H1 (cell line): Measurements from ENCODE around the gene GPC1. TPM values are rescaled to one million over a fixed set of nuclear protein-coding genes. Genes with fewer than 3 reads are reported as not detected.

Experiments used
- BACH1 ChIP-seq: IDR thresholded peaks from 2 replicates; pipeline ENCODE4 v1.6.1; 2012; ENCODE audit warnings: low read length, improper control_type of control experiment
- polyA plus RNA-seq, 7 experiments: library from polyadenylated mRNA; depleted of rRNA in 3 of 7; stranded (reverse) in 5 of 7; unstranded in 2 of 7; fragments of >200 nt in 5 of 7; fragments of 200-250 nt in 2 of 7; gene quantifications; 1 replicate in 5 of 7; 2 replicates in 1 of 7; 4 replicates in 1 of 7; pipeline versions ENCODE4 v1.2.1 to v1.2.3, GENCODE V29; 2011 to 2013; ENCODE audit warnings: missing spikeins in 2 of 7, mixed read lengths in 2 of 7
- total RNA-seq: library from RNA; stranded (reverse); fragmentation: NEBNext Ultra II Directional; extraction: Animal tissue kit (Norgen Biotek cat#: 25700); gene quantifications from 2 replicates; pipeline ENCODE4 v1.2.1, GENCODE V29; 2021

The GPC1 gene
- total and polyA plus RNA-seq, 2 of the 8 experiments (the other 6 are each of a cell fraction or from before 2014, with no cell fraction given), result 21.9 to 28.3 TPM

DNA sequence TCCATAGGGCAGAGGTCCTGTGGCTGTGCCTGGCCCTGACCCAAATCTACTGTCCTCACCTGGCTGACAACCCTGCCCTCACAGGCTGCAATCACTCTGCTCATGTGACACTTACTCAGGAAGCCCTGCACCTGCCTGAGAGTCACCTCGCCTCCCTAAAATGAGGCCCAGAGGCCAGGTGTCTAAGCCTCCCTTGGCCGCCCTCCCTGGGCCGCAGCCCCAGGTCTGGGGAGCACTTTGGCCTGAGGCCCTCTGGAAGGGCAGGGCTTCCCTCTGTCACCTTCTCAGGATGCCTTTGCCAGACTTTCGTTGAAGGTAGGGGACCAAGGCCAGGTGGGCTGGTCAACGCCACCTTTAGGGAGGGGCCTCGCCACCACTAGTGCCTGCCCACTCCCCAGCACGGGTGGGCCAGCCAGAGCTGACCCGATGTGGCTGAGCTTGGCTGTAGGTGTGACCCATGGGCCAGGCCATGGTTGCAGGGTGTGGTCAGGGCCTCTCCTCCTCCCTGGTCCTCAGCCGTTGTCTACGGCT, 6.1 kb upstream of the GPC1 start (continued):
- no peak for TF ChIP-seq BACH1
